PC-3 (cell line): Measurements from ENCODE around the gene DCLK1. TPM values are rescaled to one million over a fixed set of nuclear protein-coding genes. Genes with fewer than 3 reads are reported as not detected.

Experiments used
- ATAC-seq: fragments of 200-7000 bp; cut with Tn5 transposase; 2 replicates; pipeline ENCODE4 v1.9.1; 2020; ENCODE audit warnings: mild to moderate bottlenecking, moderate library complexity
- BruUV-seq: library from RNA; stranded (reverse); fragments of 400-500 nt; replicated peaks from 2 replicates; lab custom pipeline; 2021; lab: Mats Ljungman, UMichigan
- CTCF ChIA-PET: fragments of 300-600 bp; sonication (Branson Sonifier 250); formaldehyde crosslinking; loops from one replicate; lab custom pipeline; 2022; ENCODE audit warnings: antibody characterized with exemption; lab: Charles Lee
- POLR2A ChIA-PET: fragments of 300-600 bp; sonication (Branson Sonifier 250); formaldehyde crosslinking; loops from one replicate; lab custom pipeline; 2022; ENCODE audit warnings: antibody characterized with exemption; ENCODE audit not compliant: unreplicated experiment; lab: Charles Lee
- DNase-seq: peaks from one replicate; pipeline ENCODE4 v3.0.0-alpha.2; 2015
- H2AFZ ChIP-seq: fragments of 300-600 bp; sonication (generic); 2 replicates; pipeline ENCODE4 v1.6.0; 2016; ENCODE audit warnings: antibody characterized with exemption, low read length
- H3F3A ChIP-seq: fragments of 300-600 bp; sonication (generic); one replicate; pipeline ENCODE4 v1.6.0; 2017; ENCODE audit warnings: antibody characterized with exemption, low read length, control low read depth, mild to moderate bottlenecking; ENCODE audit not compliant: unreplicated experiment
- H3K27ac ChIP-seq: fragments of 300-600 bp; sonication (generic); 2 replicates; pipeline ENCODE4 v1.5.1; 2016; ENCODE audit warnings: mild to moderate bottlenecking, low read length
- H3K27me3 ChIP-seq: fragments of 300-600 bp; sonication (generic); 2 replicates; pipeline ENCODE4 v1.6.1; 2016; ENCODE audit warnings: low read length, mixed read lengths
- H3K36me3 ChIP-seq: fragments of 300-600 bp; sonication (generic); 2 replicates; pipeline ENCODE4 v1.6.1; 2016; ENCODE audit warnings: low read depth, mixed run types, low read length, mixed read lengths
- H3K4me1 ChIP-seq: fragments of 300-600 bp; sonication (generic); 2 replicates; pipeline ENCODE4 v1.5.1; 2016; ENCODE audit warnings: low read length; ENCODE audit not compliant: insufficient read depth
- H3K4me2 ChIP-seq: fragments of 300-600 bp; sonication (generic); 2 replicates; pipeline ENCODE4 v1.6.0; 2016; ENCODE audit warnings: low read length
- H3K4me3 ChIP-seq: fragments of 300-600 bp; sonication (generic); 2 replicates; pipeline ENCODE4 v1.5.1; 2016; ENCODE audit warnings: mild to moderate bottlenecking, low read length, mixed read lengths
- H3K79me2 ChIP-seq: fragments of 300-600 bp; sonication (generic); 2 replicates; pipeline ENCODE4 v1.6.1; 2017; ENCODE audit warnings: low read length, mixed read lengths
- H3K9ac ChIP-seq: fragments of 300-600 bp; sonication (generic); 2 replicates; pipeline ENCODE4 v1.6.0; 2016; ENCODE audit warnings: mild to moderate bottlenecking, low read length
- H3K9me2 ChIP-seq: fragments of 300-600 bp; sonication (generic); replicated peaks from 2 replicates; pipeline ENCODE4 v1.6.1; 2016; ENCODE audit warnings: mixed run types, low read length, mixed read lengths
- H3K9me3 ChIP-seq: fragments of 300-600 bp; sonication (generic); 2 replicates; pipeline ENCODE4 v1.6.1; 2016; ENCODE audit warnings: low read length, mixed read lengths
- H4K20me1 ChIP-seq: fragments of 300-600 bp; sonication (generic); 2 replicates; pipeline ENCODE4 v1.6.1; 2016; ENCODE audit warnings: low read length, mixed read lengths
- CTCF ChIP-seq: fragments of 300-600 bp; sonication (generic); conservative IDR thresholded peaks from 2 replicates; pipeline ENCODE4 v1.5.1; 2017; ENCODE audit warnings: antibody characterized with exemption, low read depth, mild to moderate bottlenecking, low read length
- EZH2 ChIP-seq: fragments of 300-600 bp; sonication (generic); IDR thresholded peaks from one replicate; pipeline ENCODE4 v1.6.1; 2017; ENCODE audit warnings: antibody characterized with exemption, mild to moderate bottlenecking, low read length; ENCODE audit not compliant: unreplicated experiment
- EZH2phosphoT487 ChIP-seq: fragments of 300-600 bp; sonication (generic); IDR thresholded peaks from 2 replicates; pipeline ENCODE4 v1.6.1; 2018; ENCODE audit warnings: mild to moderate bottlenecking, antibody characterized with exemption, low read length, borderline replicate concordance
- intact Hi-C: fragments of 100-400 bp; cut with micrococcal nuclease; formaldehyde crosslinking; loops from 2 replicates; pipeline ENCODE4 v1.9.0; 2023
- total RNA-seq: library from RNA; depleted of rRNA; stranded (reverse); fragments of >200 nt; gene quantifications from 2 replicates; pipeline ENCODE4 v1.2.3, GENCODE V29; 2014

The DCLK1 gene
- total RNA-seq, 1 experiment from 2014 or later: not detected

DNA sequence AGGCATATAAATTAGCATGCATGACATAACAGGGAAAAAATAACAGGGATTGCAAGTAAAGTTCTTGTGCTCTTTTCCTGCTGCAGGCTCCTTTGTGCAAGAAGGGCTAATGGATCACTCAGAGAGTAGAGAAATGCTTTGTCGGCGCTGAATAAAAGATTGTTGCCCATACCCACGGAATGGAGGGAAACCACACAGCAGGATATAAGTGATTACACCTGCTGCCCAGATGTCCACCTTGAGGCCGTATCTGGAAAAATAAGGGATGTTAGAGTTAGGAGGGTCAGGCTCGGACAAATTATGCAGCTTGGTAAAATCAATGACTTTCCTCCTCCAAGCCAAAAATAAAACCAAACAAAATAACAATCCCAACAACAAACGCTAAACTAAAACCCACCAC lies 322.3 kb downstream of the DCLK1 start:
- no peaks in the 10 kb centered on the region for H3K36me3 ChIP-seq
- POLR2A ChIA-PET: no interaction called here
- intact Hi-C loops: no loop called here

DNA sequence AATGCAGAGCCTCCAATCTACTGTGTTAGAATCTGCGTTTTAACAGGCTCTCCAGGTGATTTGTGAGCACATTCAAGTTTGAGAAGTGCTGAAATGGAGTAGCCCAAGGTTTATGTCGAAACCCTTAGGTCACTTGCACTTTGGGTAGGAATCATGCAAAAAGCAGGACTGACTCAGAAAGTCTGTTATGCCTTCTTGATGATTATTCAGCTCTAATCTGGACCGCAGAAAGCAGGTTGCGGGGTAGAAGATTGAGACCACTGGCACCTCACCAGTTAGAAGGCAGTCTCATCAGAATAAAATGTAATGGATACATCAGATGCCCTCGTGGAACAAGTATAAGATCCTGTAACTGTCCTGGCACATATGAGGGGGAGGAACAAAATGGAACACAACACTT lies 326.3 kb downstream of the DCLK1 start:
- intact Hi-C loops: no loop called here
- Histone ChIP-seq H3K4me3 (no peak overlapping the region), H2AFZ (no peak overlapping the region), H3K9me2 (no peaks in the 10 kb centered on the region), H3K4me1 (no peaks in the 10 kb centered on the region), H3K27ac (no peak overlapping the region), H3K79me2 (no peaks in the 10 kb centered on the region), H3K9ac (no peak overlapping the region), H3F3A (no peaks in the 10 kb centered on the region), H4K20me1 (no peaks in the 10 kb centered on the region), H3K36me3 (no peaks in the 10 kb centered on the region), H3K4me2 (no peak overlapping the region), H3K9me3 (no peaks in the 10 kb centered on the region), H3K27me3 (peaks cover 5% of the 10 kb centered on the region)
- ChIA-PET CTCF (no interaction called here), POLR2A (no interaction called here)
- no TSS peak for BruUV-seq
- no peak for TF ChIP-seq EZH2phosphoT487
- TF ChIP-seq CTCF: no peak
- TF ChIP-seq EZH2: no peak
- no peak for DNase-seq
- ATAC-seq: no peak

More for the DNA sequence above, 322.3 kb downstream of the DCLK1 start:
- DNase-seq (no peak), ATAC-seq (no peak)
- TF ChIP-seq EZH2 (no peak), CTCF (no peak), EZH2phosphoT487 (no peak)
- Histone ChIP-seq H3K9me2 (no peaks in the 10 kb centered on the region), H3K27ac (no peak overlapping the region), H3K9me3 (no peaks in the 10 kb centered on the region), H3K9ac (no peak overlapping the region), H3K4me1 (no peaks in the 10 kb centered on the region), H3F3A (no peaks in the 10 kb centered on the region), H3K79me2 (no peaks in the 10 kb centered on the region), H4K20me1 (no peaks in the 10 kb centered on the region), H3K4me3 (no peak overlapping the region), H3K27me3 (peaks cover 26% of the 10 kb centered on the region), H3K4me2 (no peak overlapping the region), H2AFZ (no peak overlapping the region)
- no TSS peak for BruUV-seq
- CTCF ChIA-PET: no interaction called here

DNA sequence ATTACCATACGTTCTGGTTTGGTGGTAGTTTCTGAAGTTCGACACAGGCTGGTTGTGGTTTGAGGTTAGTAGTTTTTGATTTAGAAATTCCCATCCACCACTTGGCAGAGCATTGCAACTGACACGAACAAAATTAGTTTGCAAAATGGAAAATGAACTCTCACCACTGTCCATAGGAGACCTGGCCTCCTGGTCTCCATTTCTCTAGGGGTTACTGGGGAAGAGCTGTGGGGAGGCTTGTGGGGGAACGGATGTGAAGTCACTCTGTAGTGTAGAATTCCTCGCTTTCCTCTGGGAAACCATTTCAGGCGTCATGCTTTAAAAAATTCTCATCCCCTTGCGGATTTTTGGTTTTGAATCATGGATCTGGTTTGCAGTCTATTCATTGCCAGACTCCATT lies 333.2 kb downstream of the DCLK1 start:
- H3F3A ChIP-seq: no peaks in the 10 kb centered on the region
- intact Hi-C loops: no loop called here
- no peaks in the 10 kb centered on the region for H3K4me1 ChIP-seq
- H3K9me3 ChIP-seq: no peaks in the 10 kb centered on the region
- H3K27me3 ChIP-seq: no peaks in the 10 kb centered on the region
- H2AFZ ChIP-seq: no peak overlapping the region
- CTCF ChIA-PET: no interaction called here
- H4K20me1 ChIP-seq: no peaks in the 10 kb centered on the region
- H3K9ac ChIP-seq: no peak overlapping the region
- no peak overlapping the region for H3K4me3 ChIP-seq
- no peak overlapping the region for H3K4me2 ChIP-seq
- BruUV-seq: no TSS peak
- POLR2A ChIA-PET: no interaction called here
- H3K27ac ChIP-seq: no peak overlapping the region
- TF ChIP-seq EZH2phosphoT487 (no peak), CTCF (no peak), EZH2 (no peak)
- no peaks in the 10 kb centered on the region for H3K36me3 ChIP-seq
- DNase-seq: no peak
- no peak for ATAC-seq
- no peaks in the 10 kb centered on the region for H3K79me2 ChIP-seq
- H3K9me2 ChIP-seq: no peaks in the 10 kb centered on the region
